HAP-1 (cell line): ENCODE data around the gene TOR1B.

Experiments
- DNase-seq, 2 experiments: peaks; one replicate each; pipeline ENCODE4 v3.0.0-alpha.2; 2016 to 2020; ENCODE audit warnings: low spot score in 2 of 2
- H3K27me3 ChIP-seq: fragments of 250-450 bp; sonication (Bioruptor Pico); 2 replicates; pipeline ENCODE4 v1.5.1; 2020; ENCODE audit warnings: low read depth, mild to moderate bottlenecking, moderate library complexity
- H3K36me3 ChIP-seq: fragments of 250-450 bp; sonication (Bioruptor Pico); replicated peaks from 2 replicates; pipeline ENCODE4 v1.5.1; 2020; ENCODE audit warnings: mild to moderate bottlenecking
- H3K4me1 ChIP-seq: fragments of 250-450 bp; sonication (Bioruptor Pico); 2 replicates; pipeline ENCODE4 v1.5.1; 2020; ENCODE audit warnings: mild to moderate bottlenecking
- H3K4me3 ChIP-seq: fragments of 250-450 bp; sonication (Bioruptor Pico); 2 replicates; pipeline ENCODE4 v1.5.1; 2020; ENCODE audit warnings: mild to moderate bottlenecking, moderate library complexity
- H3K9me3 ChIP-seq: fragments of 250-450 bp; sonication (Bioruptor Pico); 2 replicates; pipeline ENCODE4 v1.5.1; 2020; ENCODE audit warnings: mild to moderate bottlenecking, moderate library complexity
- in situ Hi-C: fragments of 300-500 bp; cut with MboI; formaldehyde crosslinking; loops from 3 replicates; pipeline ENCODE4 v1.14.3; 2020; ENCODE audit warnings: low sequenced_read_pairs, inconsistent platforms, mixed read lengths

Gene TOR1B

GRCh38 chr9:129812385-129812784, 9.4 kb downstream of the TOR1B start:
- H3K4me1 ChIP-seq, result peaks cover 10% of the 10 kb centered on the region
- no peaks in the 10 kb centered on the region for H3K27me3 ChIP-seq
- no peaks in the 10 kb centered on the region for H3K9me3 ChIP-seq
- DNase-seq, result no peak
- in situ Hi-C loops, result no loop called here
- H3K4me3 ChIP-seq, result no peak overlapping the region
- H3K36me3 ChIP-seq, result peaks cover 41% of the 10 kb centered on the region

- Histone ChIP-seq H3K36me3 (peaks cover 48% of the 10 kb centered on the region), H3K4me1 (peaks cover 10% of the 10 kb centered on the region), H3K9me3 (no peaks in the 10 kb centered on the region), H3K27me3 (no peaks in the 10 kb centered on the region), H3K4me3 (no peak overlapping the region)
- no peak for DNase-seq
- in situ Hi-C loops, result no loop called here
Observed at GRCh38 chr9:129813661-129814060, 10.7 kb downstream of the TOR1B start.

- Histone ChIP-seq H3K27me3 (no peaks in the 10 kb centered on the region), H3K4me3 (no peak overlapping the region), H3K9me3 (no peaks in the 10 kb centered on the region), H3K4me1 (peaks cover 10% of the 10 kb centered on the region), H3K36me3 (peaks cover 53% of the 10 kb centered on the region)
- in situ Hi-C loops, result no loop called here
- no peak for DNase-seq
Observed at GRCh38 chr9:129814432-129815223, 11.6 kb downstream of the TOR1B start.

- peaks cover 53% of the 10 kb centered on the region for H3K36me3 ChIP-seq
- H3K9me3 ChIP-seq, result no peaks in the 10 kb centered on the region
- no peaks in the 10 kb centered on the region for H3K27me3 ChIP-seq
- H3K4me3 ChIP-seq, result no peak overlapping the region
- in situ Hi-C loops, result no loop called here
- DNase-seq, result no peak
- H3K4me1 ChIP-seq, result peaks cover 10% of the 10 kb centered on the region
Observed at GRCh38 chr9:129815278-129815677, 12.3 kb downstream of the TOR1B start.

GRCh38 chr9:129816501-129817435, 13.8 kb downstream of the TOR1B start:
- Histone ChIP-seq H3K9me3 (no peaks in the 10 kb centered on the region), H3K4me1 (peaks cover 9% of the 10 kb centered on the region), H3K27me3 (no peaks in the 10 kb centered on the region), H3K4me3 (no peak overlapping the region), H3K36me3 (peaks cover 62% of the 10 kb centered on the region)
- in situ Hi-C loops, result no loop called here
- no peak for DNase-seq

- Histone ChIP-seq H3K9me3 (no peaks in the 10 kb centered on the region), H3K4me3 (peak overlapping the region; percentile 86), H3K4me1 (no peaks in the 10 kb centered on the region; the same call in 1 of the 2 replicates), H3K36me3 (peaks cover 42% of the 10 kb centered on the region), H3K27me3 (no peaks in the 10 kb centered on the region)
- DNase-seq, result peak in 1 of 2 experiments; percentile 29
- in situ Hi-C loops, result no loop called here
Observed at GRCh38 chr9:129822898-129823541, 20.0 kb downstream of the TOR1B start.

- no peak for DNase-seq
- no peaks in the 10 kb centered on the region for H3K27me3 ChIP-seq
- no peaks in the 10 kb centered on the region; the same call in 1 of the 2 replicates for H3K4me1 ChIP-seq
- no peaks in the 10 kb centered on the region for H3K9me3 ChIP-seq
- in situ Hi-C loops, result no loop called here
- H3K4me3 ChIP-seq, result peak overlapping the region; percentile 86
- peaks cover 39% of the 10 kb centered on the region for H3K36me3 ChIP-seq
Observed at GRCh38 chr9:129823542-129823934, 20.6 kb downstream of the TOR1B start.

GRCh38 chr9:129823935-129824601, 21.1 kb downstream of the TOR1B start, which contains the start of gene TOR1A:
Gene TOR1A (minus strand): TSS chr9:129824136. CDS start chr9:129824085, 51 bp downstream.
- Histone ChIP-seq H3K27me3 (no peaks in the 10 kb centered on the region), H3K36me3 (peaks cover 39% of the 10 kb centered on the region), H3K4me1 (no peaks in the 10 kb centered on the region; the same call in 1 of the 2 replicates), H3K4me3 (peak within 1 kb of the TSS; percentile 86), H3K9me3 (no peaks in the 10 kb centered on the region)
- peak; percentile 92 to 96 for DNase-seq
- in situ Hi-C loops, result no loop called here

GRCh38 chr9:129826344-129826743, 23.4 kb downstream of the TOR1B start:
- no peaks in the 10 kb centered on the region; the same call in 1 of the 2 replicates for H3K4me1 ChIP-seq
- no peaks in the 10 kb centered on the region for H3K27me3 ChIP-seq
- in situ Hi-C loops, result no loop called here
- peaks cover 45% of the 10 kb centered on the region for H3K36me3 ChIP-seq
- no peak for DNase-seq
- no peaks in the 10 kb centered on the region for H3K9me3 ChIP-seq
- H3K4me3 ChIP-seq, result no peak overlapping the region

- in situ Hi-C loops, result no loop called here
- Histone ChIP-seq H3K9me3 (no peaks in the 10 kb centered on the region), H3K4me3 (no peak overlapping the region), H3K27me3 (no peaks in the 10 kb centered on the region), H3K4me1 (no peaks in the 10 kb centered on the region; the same call in 1 of the 2 replicates), H3K36me3 (peaks cover 45% of the 10 kb centered on the region)
- no peak for DNase-seq
Observed at GRCh38 chr9:129826759-129827158, 23.8 kb downstream of the TOR1B start.

- no peak for DNase-seq
- no peaks in the 10 kb centered on the region for H3K27me3 ChIP-seq
- peaks cover 50% of the 10 kb centered on the region for H3K36me3 ChIP-seq
- H3K9me3 ChIP-seq, result no peaks in the 10 kb centered on the region
- in situ Hi-C loops, result no loop called here
- H3K4me1 ChIP-seq, result no peaks in the 10 kb centered on the region
- no peak overlapping the region for H3K4me3 ChIP-seq
Observed at GRCh38 chr9:129828051-129828450, 25.1 kb downstream of the TOR1B start.

- Histone ChIP-seq H3K27me3 (no peaks in the 10 kb centered on the region), H3K9me3 (no peaks in the 10 kb centered on the region), H3K4me3 (no peak overlapping the region), H3K36me3 (peaks cover 53% of the 10 kb centered on the region), H3K4me1 (peaks cover 2% of the 10 kb centered on the region)
- no peak for DNase-seq
- in situ Hi-C loops, result no loop called here
Observed at GRCh38 chr9:129828969-129829368, 26.0 kb downstream of the TOR1B start.

GRCh38 chr9:129832982-129833381, 30.0 kb downstream of the TOR1B start:
- Histone ChIP-seq H3K36me3 (peaks cover 46% of the 10 kb centered on the region), H3K9me3 (no peaks in the 10 kb centered on the region), H3K4me1 (peaks cover 9% of the 10 kb centered on the region), H3K4me3 (no peak overlapping the region), H3K27me3 (no peaks in the 10 kb centered on the region)
- no peak for DNase-seq
- in situ Hi-C loops, result no loop called here
